Measurements from ENCODE around the gene GALNT9.

DNA sequence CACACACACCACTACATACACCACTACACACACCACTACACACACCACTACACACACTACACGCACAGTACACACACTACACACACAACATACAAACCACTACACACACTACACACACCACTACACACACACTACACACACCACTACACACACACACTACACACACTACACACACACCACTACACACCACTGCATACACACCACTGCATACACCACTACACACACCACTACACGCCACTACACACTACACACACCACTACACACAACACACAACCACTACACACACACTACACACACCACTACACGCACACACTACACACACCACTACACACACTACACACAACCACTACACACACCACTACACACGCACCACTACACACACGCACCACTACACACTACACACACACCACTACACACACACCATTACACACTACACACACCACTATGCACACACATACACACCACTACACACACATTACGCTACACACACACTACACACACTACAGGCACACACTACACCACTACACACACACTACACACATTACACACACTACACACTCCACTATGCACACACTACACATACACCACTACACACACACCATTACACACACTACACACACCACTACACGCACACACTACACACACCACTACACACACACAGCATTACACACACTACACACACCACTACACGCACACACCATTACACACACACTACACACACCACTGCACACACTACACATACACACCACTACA, 172.6 kb downstream of the GALNT9 start:
- no peak for TF ChIP-seq CTCF (IDR thresholded peaks at IDR 0.05)
- no peak for TF ChIP-seq POLR2A (IDR thresholded peaks at IDR 0.05; ENCODE audit: low read depth)
- no peak for TF ChIP-seq EP300 (IDR thresholded peaks at IDR 0.05)
- TF ChIP-seq POLR2AphosphoS5 (IDR thresholded peaks at IDR 0.05) = no peak
